Fibroblast of villous mesenchyme (primary cell): ENCODE data around the gene ADD1. TPM values are rescaled to one million over a fixed set of nuclear protein-coding genes. Genes with fewer than 3 reads are reported as not detected.

ENCODE experiments used
- DNase-seq: peaks from one replicate; pipeline ENCODE4 v3.0.0-alpha.2; 2010; ENCODE audit warnings: low read depth
- H3K4me3 ChIP-seq: 2 replicates; pipeline ENCODE4 v1.5.1; 2011; ENCODE audit warnings: low read depth, mild to moderate bottlenecking, low read length
- total RNA-seq: library from RNA; depleted of rRNA; stranded (reverse); fragments of >200 nt; gene quantifications from 2 replicates; pipeline ENCODE4 v1.2.3, GENCODE V29; 2012
- TF ChIP-seq, protein P1 (sequence below): IDR thresholded peaks from 2 replicates; pipeline ENCODE4 v1.5.1; 2012; ENCODE audit warnings: low read depth, mild to moderate bottlenecking, low read length; ENCODE audit not compliant: insufficient read depth

The ADD1 gene
- total RNA-seq, 1 donor = 212 TPM

- TF ChIP-seq, protein P1, sequence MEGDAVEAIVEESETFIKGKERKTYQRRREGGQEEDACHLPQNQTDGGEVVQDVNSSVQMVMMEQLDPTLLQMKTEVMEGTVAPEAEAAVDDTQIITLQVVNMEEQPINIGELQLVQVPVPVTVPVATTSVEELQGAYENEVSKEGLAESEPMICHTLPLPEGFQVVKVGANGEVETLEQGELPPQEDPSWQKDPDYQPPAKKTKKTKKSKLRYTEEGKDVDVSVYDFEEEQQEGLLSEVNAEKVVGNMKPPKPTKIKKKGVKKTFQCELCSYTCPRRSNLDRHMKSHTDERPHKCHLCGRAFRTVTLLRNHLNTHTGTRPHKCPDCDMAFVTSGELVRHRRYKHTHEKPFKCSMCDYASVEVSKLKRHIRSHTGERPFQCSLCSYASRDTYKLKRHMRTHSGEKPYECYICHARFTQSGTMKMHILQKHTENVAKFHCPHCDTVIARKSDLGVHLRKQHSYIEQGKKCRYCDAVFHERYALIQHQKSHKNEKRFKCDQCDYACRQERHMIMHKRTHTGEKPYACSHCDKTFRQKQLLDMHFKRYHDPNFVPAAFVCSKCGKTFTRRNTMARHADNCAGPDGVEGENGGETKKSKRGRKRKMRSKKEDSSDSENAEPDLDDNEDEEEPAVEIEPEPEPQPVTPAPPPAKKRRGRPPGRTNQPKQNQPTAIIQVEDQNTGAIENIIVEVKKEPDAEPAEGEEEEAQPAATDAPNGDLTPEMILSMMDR = no peak
- H3K4me3 ChIP-seq = no peak overlapping the region
- no peak for DNase-seq
Observed at GRCh38 chr4:2931512-2932301, 88.1 kb downstream of the ADD1 start.

DNA sequence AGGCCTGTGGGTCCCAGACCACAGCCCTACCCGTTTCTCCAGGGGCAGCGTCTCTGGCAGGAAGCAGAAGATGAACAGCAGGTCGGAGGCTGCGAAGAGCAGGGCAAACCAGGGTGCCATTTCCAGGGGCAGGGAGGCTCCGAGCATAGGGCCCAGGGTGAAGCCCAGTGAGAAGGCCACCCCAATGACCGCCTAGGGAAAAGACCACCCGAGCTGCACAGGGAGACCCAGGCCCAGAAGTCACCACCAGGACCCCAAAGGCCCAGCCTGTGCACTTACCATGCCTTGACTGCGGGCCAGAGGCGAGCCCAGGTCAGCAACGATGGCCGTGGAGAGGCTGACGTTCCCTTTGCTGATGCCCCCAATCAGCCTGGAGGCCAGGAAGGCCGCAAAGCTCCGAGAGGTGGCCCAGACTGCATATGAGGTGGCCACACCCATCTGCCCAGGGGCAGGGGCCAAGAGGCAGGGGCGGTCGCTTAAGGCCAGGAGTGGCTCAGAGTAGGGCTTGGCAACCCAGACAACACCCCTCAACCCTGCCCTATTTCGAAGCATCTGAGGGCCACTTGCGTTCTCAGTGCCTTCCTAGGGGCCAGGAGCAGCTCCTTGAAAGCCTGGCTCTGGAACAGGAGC is 88.8 kb downstream of the ADD1 start:
- H3K4me3 ChIP-seq = no peak overlapping the region
- DNase-seq = no peak
- TF ChIP-seq, protein P1 = no peak

DNA sequence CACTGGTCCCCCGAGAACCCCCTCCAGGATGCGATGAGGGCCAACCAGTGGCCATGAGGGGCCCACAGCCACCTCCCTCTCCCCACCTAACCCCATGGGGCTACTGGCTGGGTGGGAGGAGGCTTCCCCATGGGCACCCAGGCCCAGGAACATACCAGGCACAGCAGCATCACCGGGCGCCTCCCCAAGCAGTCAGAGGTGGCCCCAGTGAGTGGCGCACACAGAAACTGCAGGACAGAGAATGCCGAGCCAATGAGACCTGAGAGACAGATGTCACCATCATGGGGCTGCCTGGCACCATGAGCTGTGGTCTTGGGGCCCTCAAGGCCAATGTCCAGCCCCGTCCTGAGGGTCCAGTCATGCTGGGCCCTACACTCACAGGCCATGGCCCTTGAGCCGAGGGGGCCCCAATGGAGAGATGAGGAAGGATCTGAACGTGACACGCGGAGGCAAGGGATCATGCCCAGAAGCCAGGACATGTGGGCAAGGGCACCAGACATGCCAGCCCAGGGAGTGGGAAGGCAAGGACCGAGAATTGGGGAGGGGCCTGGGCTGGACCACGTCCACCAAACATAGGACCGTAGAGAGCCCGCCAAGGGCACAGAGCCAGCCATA is 89.4 kb downstream of the ADD1 start:
- H3K4me3 ChIP-seq = peak overlapping the region; percentile 86
- no peak for DNase-seq
- TF ChIP-seq, protein P1 = no peak

GRCh38 chr4:2933566-2934076 is 90.0 kb downstream of the ADD1 start:
- no peak for DNase-seq
- TF ChIP-seq, protein P1 = no peak
- peak overlapping the region; percentile 86 for H3K4me3 ChIP-seq

DNA sequence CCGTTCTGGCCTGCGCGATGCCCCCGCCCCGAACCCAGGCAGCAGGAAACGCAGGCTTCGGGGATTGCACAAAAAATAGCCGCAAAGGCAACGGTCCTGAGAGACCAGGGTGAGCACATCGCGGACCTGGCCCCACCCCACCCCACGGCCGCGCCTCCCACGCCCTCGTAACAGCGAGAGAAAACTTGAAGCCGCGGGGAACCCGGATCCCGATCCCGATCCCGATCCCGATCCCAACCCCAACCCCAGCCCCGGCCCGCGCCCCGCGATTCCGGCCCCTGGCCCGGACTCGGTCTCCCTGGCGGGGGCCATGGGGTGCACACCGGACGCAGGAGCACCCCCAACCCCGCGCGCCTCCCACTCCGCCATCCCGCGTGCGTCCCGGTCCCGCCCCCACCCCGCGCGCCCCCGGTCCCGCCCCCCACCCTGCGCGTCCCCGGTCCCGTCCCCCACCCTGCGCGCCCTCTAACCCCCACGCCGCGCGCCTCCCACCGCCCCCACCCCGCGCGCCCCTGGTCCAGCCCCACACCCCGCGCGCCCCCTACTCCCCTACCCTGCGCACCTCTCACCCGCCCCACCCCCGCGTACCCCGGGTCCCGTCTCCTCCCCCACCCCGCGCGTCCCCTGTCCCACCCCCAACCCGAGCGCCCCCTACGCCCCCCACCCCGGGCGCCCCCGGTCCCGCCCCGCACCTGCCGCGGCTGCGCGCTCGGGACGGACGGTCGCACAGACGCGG is 90.6 kb downstream of the ADD1 start:
- peak overlapping the region; percentile 86 for H3K4me3 ChIP-seq
- DNase-seq = peak; percentile 72
- TF ChIP-seq, protein P1 = no peak

- H3K4me3 ChIP-seq = peak overlapping the region; percentile 86
- peak; percentile 92 for DNase-seq
- TF ChIP-seq, protein P1 = peak; percentile 17
Observed at GRCh38 chr4:2934813-2935761, 91.4 kb downstream of the ADD1 start.
